GM12878 (cell line): Measurements from ENCODE around the gene PIP5K1A.

Experiments
- CEBPZ ChIP-seq: fragments of 150-350 bp; IDR thresholded peaks from 2 replicates; pipeline ENCODE4 v1.6.1; 2016; ENCODE audit warnings: low read depth, low read length
- CHD1 ChIP-seq: IDR thresholded peaks from 2 replicates; pipeline ENCODE4 v1.6.1; 2012; ENCODE audit warnings: low read depth, low read length, improper control_type of control experiment
- CTCF ChIP-seq, 3 experiments: IDR thresholded peaks in 2 of 3; conservative IDR thresholded peaks in 1 of 3; 2 replicates each; pipeline ENCODE4 v1.5.1; 2011; ENCODE audit warnings: low read depth in 3 of 3, low read length in 3 of 3, mild to moderate bottlenecking in 3 of 3, control low read depth in 2 of 3, moderate library complexity in 2 of 3, inconsistent platforms in 1 of 3, mixed read lengths in 1 of 3; ENCODE audit not compliant: control insufficient read depth in 2 of 3, insufficient read depth in 1 of 3; ENCODE audit errors: extremely low read depth in 1 of 3
- E2F4 ChIP-seq: IDR thresholded peaks from 2 replicates; pipeline ENCODE4 v1.6.1; 2012; ENCODE audit warnings: low read depth, low read length, improper control_type of control experiment
- E2F8 ChIP-seq: fragments of 450-650 bp; IDR thresholded peaks from 2 replicates; pipeline ENCODE4 v1.6.1; 2018; ENCODE audit warnings: mild to moderate bottlenecking, low read depth, moderate library complexity; ENCODE audit not compliant: partially characterized antibody
- EGR1 ChIP-seq, 2 experiments: IDR thresholded peaks; 1 replicate in 1 of 2; 2 replicates in 1 of 2; pipeline ENCODE4 v1.6.1; 2011 to 2012; ENCODE audit warnings: low read depth in 2 of 2, low read length in 2 of 2, borderline replicate concordance in 1 of 2, mild to moderate bottlenecking in 1 of 2, moderate library complexity in 1 of 2
- EP300 ChIP-seq, 2 experiments: fragments of 150-350 bp in 1 of 2; IDR thresholded peaks; 2 replicates each; pipeline ENCODE4 v1.6.1; 2011 to 2012; ENCODE audit warnings: low read depth in 2 of 2, low read length in 2 of 2, borderline replicate concordance in 1 of 2, improper control_type of control experiment in 1 of 2, inconsistent platforms in 1 of 2; ENCODE audit not compliant: control insufficient read depth in 1 of 2
- GABPA ChIP-seq: IDR thresholded peaks from 2 replicates; pipeline ENCODE4 v1.6.1; 2014; ENCODE audit warnings: antibody characterized with exemption, low read depth, mild to moderate bottlenecking, inconsistent platforms
- HDAC6 ChIP-seq: fragments of 200-600 bp; sonication (generic); IDR thresholded peaks from one replicate; pipeline ENCODE4 v1.8.0; 2017; ENCODE audit warnings: antibody characterized with exemption; ENCODE audit not compliant: unreplicated experiment
- RAD21 ChIP-seq: IDR thresholded peaks from 2 replicates; pipeline ENCODE4 v1.6.1; 2011; ENCODE audit warnings: mild to moderate bottlenecking, low read depth, low read length, moderate library complexity; ENCODE audit not compliant: insufficient read depth
- TAF1 ChIP-seq: IDR thresholded peaks from 2 replicates; pipeline ENCODE4 v1.6.1; 2011; ENCODE audit warnings: mild to moderate bottlenecking, low read depth, low read length, borderline replicate concordance
- TCF7 ChIP-seq: IDR thresholded peaks from 2 replicates; pipeline ENCODE4 v1.6.1; 2014; ENCODE audit warnings: antibody characterized with exemption, borderline replicate concordance
- TF ChIP-seq, protein P1 (sequence below): IDR thresholded peaks from 2 replicates; pipeline ENCODE4 v1.6.1; 2012; ENCODE audit warnings: mild to moderate bottlenecking, low read depth, low read length
- TF ChIP-seq, protein P2 (sequence below): fragments of 450-650 bp; formaldehyde crosslinking; IDR thresholded peaks from 2 replicates; pipeline ENCODE4 v1.5.0; 2022; ENCODE audit warnings: mild to moderate bottlenecking, missing genetic modification characterization

DNA sequence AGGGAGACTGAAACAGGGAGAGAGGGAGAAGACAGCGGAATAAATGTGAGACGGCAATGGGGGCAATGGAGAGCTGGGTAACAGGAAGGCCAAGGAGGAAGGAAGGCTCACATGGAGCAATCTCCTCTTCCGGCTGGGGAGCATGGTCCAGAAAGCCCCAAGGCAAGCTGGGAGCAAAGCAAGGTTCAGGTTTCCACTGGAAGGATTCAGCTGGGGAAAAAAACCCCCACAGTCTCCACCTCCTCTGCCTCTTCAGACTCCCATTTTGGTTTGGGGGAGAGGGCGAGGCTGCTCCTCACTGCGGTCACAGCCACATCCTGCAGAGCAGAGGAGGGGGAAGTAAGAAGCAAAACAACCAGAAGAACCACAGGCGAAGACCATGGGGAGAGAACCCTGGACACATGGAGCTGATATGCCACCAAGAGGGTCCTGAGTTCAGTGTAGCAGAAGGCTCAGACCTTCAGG lies 41.3 kb upstream of the PIP5K1A start:
- TF ChIP-seq CTCF (IDR thresholded peaks at IDR 0.05 in 2 of 3, conservative IDR thresholded peaks at IDR 0.05 in 1 of 3; ENCODE audit: control insufficient read depth in 2 of 3, extremely low read depth in 1 of 3, insufficient read depth in 1 of 3, low read depth in 3 of 3, low read length in 3 of 3): no peak
- no peak for TF ChIP-seq EGR1 (IDR thresholded peaks at IDR 0.05; ENCODE audit: borderline replicate concordance in 1 of 2, low read depth in 2 of 2, low read length in 2 of 2)
- no peak for TF ChIP-seq CEBPZ
- no peak for TF ChIP-seq E2F8
- TF ChIP-seq TAF1: no peak
- TF ChIP-seq HDAC6: no peak
- TF ChIP-seq EP300 (IDR thresholded peaks at IDR 0.05; ENCODE audit: borderline replicate concordance in 1 of 2, control insufficient read depth in 1 of 2, low read depth in 2 of 2, low read length in 2 of 2): no peak
- TF ChIP-seq, protein P1, sequence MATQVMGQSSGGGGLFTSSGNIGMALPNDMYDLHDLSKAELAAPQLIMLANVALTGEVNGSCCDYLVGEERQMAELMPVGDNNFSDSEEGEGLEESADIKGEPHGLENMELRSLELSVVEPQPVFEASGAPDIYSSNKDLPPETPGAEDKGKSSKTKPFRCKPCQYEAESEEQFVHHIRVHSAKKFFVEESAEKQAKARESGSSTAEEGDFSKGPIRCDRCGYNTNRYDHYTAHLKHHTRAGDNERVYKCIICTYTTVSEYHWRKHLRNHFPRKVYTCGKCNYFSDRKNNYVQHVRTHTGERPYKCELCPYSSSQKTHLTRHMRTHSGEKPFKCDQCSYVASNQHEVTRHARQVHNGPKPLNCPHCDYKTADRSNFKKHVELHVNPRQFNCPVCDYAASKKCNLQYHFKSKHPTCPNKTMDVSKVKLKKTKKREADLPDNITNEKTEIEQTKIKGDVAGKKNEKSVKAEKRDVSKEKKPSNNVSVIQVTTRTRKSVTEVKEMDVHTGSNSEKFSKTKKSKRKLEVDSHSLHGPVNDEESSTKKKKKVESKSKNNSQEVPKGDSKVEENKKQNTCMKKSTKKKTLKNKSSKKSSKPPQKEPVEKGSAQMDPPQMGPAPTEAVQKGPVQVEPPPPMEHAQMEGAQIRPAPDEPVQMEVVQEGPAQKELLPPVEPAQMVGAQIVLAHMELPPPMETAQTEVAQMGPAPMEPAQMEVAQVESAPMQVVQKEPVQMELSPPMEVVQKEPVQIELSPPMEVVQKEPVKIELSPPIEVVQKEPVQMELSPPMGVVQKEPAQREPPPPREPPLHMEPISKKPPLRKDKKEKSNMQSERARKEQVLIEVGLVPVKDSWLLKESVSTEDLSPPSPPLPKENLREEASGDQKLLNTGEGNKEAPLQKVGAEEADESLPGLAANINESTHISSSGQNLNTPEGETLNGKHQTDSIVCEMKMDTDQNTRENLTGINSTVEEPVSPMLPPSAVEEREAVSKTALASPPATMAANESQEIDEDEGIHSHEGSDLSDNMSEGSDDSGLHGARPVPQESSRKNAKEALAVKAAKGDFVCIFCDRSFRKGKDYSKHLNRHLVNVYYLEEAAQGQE: no peak
- TF ChIP-seq, protein P2, sequence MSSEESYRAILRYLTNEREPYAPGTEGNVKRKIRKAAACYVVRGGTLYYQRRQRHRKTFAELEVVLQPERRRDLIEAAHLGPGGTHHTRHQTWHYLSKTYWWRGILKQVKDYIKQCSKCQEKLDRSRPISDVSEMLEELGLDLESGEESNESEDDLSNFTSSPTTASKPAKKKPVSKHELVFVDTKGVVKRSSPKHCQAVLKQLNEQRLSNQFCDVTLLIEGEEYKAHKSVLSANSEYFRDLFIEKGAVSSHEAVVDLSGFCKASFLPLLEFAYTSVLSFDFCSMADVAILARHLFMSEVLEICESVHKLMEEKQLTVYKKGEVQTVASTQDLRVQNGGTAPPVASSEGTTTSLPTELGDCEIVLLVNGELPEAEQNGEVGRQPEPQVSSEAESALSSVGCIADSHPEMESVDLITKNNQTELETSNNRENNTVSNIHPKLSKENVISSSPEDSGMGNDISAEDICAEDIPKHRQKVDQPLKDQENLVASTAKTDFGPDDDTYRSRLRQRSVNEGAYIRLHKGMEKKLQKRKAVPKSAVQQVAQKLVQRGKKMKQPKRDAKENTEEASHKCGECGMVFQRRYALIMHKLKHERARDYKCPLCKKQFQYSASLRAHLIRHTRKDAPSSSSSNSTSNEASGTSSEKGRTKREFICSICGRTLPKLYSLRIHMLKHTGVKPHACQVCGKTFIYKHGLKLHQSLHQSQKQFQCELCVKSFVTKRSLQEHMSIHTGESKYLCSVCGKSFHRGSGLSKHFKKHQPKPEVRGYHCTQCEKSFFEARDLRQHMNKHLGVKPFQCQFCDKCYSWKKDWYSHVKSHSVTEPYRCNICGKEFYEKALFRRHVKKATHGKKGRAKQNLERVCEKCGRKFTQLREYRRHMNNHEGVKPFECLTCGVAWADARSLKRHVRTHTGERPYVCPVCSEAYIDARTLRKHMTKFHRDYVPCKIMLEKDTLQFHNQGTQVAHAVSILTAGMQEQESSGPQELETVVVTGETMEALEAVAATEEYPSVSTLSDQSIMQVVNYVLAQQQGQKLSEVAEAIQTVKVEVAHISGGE (CRISPR knock-in tag): no peak
- TF ChIP-seq RAD21: no peak
- TF ChIP-seq GABPA: no peak
- TF ChIP-seq E2F4: no peak
- TF ChIP-seq TCF7: no peak
- TF ChIP-seq CHD1: no peak
